Measurements from ENCODE around the gene PSME4. TPM values are rescaled to one million over a fixed set of nuclear protein-coding genes. Genes with fewer than 3 reads are reported as not detected.

PSME4 gene
- total RNA-seq, 4 donors from 2014 or later, result 20.0 to 94.5 (median 78.8) TPM

GRCh38 chr2:53987336-53987921 is 16.6 kb upstream of the PSME4 start:
- peak overlapping the region; percentile 47 to 79 for H3K27ac ChIP-seq

GRCh38 chr2:53985646-53986045 is 14.9 kb upstream of the PSME4 start:
- Histone ChIP-seq H3K4me1 (no peaks in the 10 kb centered on the region), H3K27me3 (no peaks in the 10 kb centered on the region), H3K27ac (peak overlapping the region; percentile 47 to 79), H3K9me3 (no peaks in the 10 kb centered on the region), H3K36me3 (no peaks in the 10 kb centered on the region), H3K4me3 (no peak overlapping the region)
- no peak for TF ChIP-seq POLR2A (IDR thresholded peaks at IDR 0.05)
- no peak for TF ChIP-seq CTCF (IDR thresholded peaks at IDR 0.05)
- intact Hi-C loops (cut with DNase I; ENCODE audit: low total_unique reads), result no loop called here
- no peak for DNase-seq

More at GRCh38 chr2:53987336-53987921, 16.6 kb upstream of the PSME4 start:
- peak in 1 of 2 donors; percentile 39 for DNase-seq
- Histone ChIP-seq H3K36me3 (no peaks in the 10 kb centered on the region), H3K9me3 (no peaks in the 10 kb centered on the region), H3K4me3 (no peak overlapping the region), H3K27me3 (no peaks in the 10 kb centered on the region), H3K4me1 (no peaks in the 10 kb centered on the region)
- TF ChIP-seq POLR2A (IDR thresholded peaks at IDR 0.05) (no peak), CTCF (IDR thresholded peaks at IDR 0.05) (no peak)
- intact Hi-C loops (cut with DNase I; ENCODE audit: low total_unique reads), result no loop called here

GRCh38 chr2:53969968-53970723 is 647 bp downstream of the PSME4 start:
- TF ChIP-seq CTCF (IDR thresholded peaks at IDR 0.05) (no peak), POLR2A (IDR thresholded peaks at IDR 0.05) (peak in 1 of 2 donors; percentile 6)
- Histone ChIP-seq H3K27ac (peak overlapping the region; percentile 96 to 98), H3K4me1 (no peaks in the 10 kb centered on the region), H3K27me3 (no peaks in the 10 kb centered on the region), H3K9me3 (no peaks in the 10 kb centered on the region), H3K4me3 (peak overlapping the region; percentile 86 to 98), H3K36me3 (no peaks in the 10 kb centered on the region)
- DNase-seq, result peak; percentile 35 to 41
- intact Hi-C loops (cut with DNase I; ENCODE audit: low total_unique reads), result no loop called here

GRCh38 chr2:53969285-53969967 is 1.4 kb downstream of the PSME4 start:
- Histone ChIP-seq H3K4me3 (peak overlapping the region; percentile 86 to 98), H3K4me1 (no peaks in the 10 kb centered on the region), H3K9me3 (no peaks in the 10 kb centered on the region), H3K36me3 (no peaks in the 10 kb centered on the region), H3K27me3 (no peaks in the 10 kb centered on the region), H3K27ac (peak overlapping the region; percentile 96 to 98)
- no peak for TF ChIP-seq CTCF (IDR thresholded peaks at IDR 0.05)
- no peak for TF ChIP-seq POLR2A (IDR thresholded peaks at IDR 0.05)
- intact Hi-C loops (cut with DNase I; ENCODE audit: low total_unique reads), result no loop called here
- DNase-seq, result no peak
